Chondrocyte (in vitro differentiated cells): ENCODE data around the gene ZDHHC7. TPM values are rescaled to one million over a fixed set of nuclear protein-coding genes. Genes with fewer than 3 reads are reported as not detected.

Source experiments
- DNase-seq: peaks from one replicate; pipeline ENCODE4 v3.0.0; 2021; ENCODE audit warnings: mixed read lengths, low spot score
- H3K27ac Mint-ChIP-seq: one replicate; pipeline ENCODE4 v1.8.0; 2021; ENCODE audit warnings: mild to moderate bottlenecking, moderate library complexity, mixed read lengths; ENCODE audit not compliant: unreplicated experiment
- H3K27me3 Mint-ChIP-seq: 2 replicates; pipeline ENCODE4 v1.8.0; 2021; ENCODE audit warnings: low read depth, mixed read lengths
- H3K36me3 Mint-ChIP-seq: 2 replicates; pipeline ENCODE4 v1.8.0; 2021; ENCODE audit warnings: low read depth, mixed read lengths
- H3K4me1 Mint-ChIP-seq: 2 replicates; pipeline ENCODE4 v1.8.0; 2021; ENCODE audit warnings: low read depth, mild to moderate bottlenecking, mixed read lengths
- H3K4me3 Mint-ChIP-seq: one replicate; pipeline ENCODE4 v1.8.0; 2021; ENCODE audit warnings: mild to moderate bottlenecking, moderate library complexity, mixed read lengths; ENCODE audit not compliant: unreplicated experiment
- H3K9me3 Mint-ChIP-seq: 2 replicates; pipeline ENCODE4 v1.8.0; 2021; ENCODE audit warnings: low read depth, mixed read lengths
- total RNA-seq: library from RNA; stranded (reverse); gene quantifications from 3 replicates; pipeline ENCODE4 v1.2.1, GENCODE V29; 2021
- TF ChIP-seq, protein P1 (sequence below): fragments of 200-600 bp; sonication (generic); IDR thresholded peaks from 2 replicates; pipeline ENCODE4 v1.5.0; 2021; ENCODE audit warnings: antibody characterized with exemption, mild to moderate bottlenecking, moderate library complexity

ZDHHC7 gene
- total RNA-seq, 1 donor from 2014 or later, result 50.2 TPM

DNA sequence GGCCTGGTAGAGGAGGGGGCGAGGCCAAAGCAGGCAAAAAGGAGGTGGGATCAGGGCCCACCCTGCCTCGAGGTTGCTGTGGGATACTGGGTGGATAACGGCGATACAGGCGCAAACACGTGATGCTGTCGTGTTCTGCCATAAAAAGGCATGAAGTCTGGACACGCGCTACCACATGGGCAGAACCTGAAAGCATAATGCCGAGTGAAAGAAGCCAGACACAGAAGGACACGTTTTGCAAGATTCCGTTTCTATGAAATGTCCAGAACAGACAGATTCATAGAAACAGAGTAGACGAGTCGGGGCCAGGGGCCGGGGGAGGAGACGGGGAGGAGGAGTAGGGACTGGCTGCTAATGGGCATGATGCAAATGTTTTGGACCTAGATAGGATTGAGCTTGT is 43.5 kb downstream of the ZDHHC7 start:
- TF ChIP-seq, protein P1, sequence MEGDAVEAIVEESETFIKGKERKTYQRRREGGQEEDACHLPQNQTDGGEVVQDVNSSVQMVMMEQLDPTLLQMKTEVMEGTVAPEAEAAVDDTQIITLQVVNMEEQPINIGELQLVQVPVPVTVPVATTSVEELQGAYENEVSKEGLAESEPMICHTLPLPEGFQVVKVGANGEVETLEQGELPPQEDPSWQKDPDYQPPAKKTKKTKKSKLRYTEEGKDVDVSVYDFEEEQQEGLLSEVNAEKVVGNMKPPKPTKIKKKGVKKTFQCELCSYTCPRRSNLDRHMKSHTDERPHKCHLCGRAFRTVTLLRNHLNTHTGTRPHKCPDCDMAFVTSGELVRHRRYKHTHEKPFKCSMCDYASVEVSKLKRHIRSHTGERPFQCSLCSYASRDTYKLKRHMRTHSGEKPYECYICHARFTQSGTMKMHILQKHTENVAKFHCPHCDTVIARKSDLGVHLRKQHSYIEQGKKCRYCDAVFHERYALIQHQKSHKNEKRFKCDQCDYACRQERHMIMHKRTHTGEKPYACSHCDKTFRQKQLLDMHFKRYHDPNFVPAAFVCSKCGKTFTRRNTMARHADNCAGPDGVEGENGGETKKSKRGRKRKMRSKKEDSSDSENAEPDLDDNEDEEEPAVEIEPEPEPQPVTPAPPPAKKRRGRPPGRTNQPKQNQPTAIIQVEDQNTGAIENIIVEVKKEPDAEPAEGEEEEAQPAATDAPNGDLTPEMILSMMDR, result no peak
- DNase-seq, result no peak
- no peak overlapping the region for H3K27ac Mint-ChIP-seq
- no peak overlapping the region for H3K4me3 Mint-ChIP-seq
- no peaks in the 10 kb centered on the region for H3K9me3 Mint-ChIP-seq
- peaks cover 5% of the 10 kb centered on the region for H3K27me3 Mint-ChIP-seq
- H3K36me3 Mint-ChIP-seq, result no peaks in the 10 kb centered on the region
- peaks cover 12% of the 10 kb centered on the region for H3K4me1 Mint-ChIP-seq

DNA sequence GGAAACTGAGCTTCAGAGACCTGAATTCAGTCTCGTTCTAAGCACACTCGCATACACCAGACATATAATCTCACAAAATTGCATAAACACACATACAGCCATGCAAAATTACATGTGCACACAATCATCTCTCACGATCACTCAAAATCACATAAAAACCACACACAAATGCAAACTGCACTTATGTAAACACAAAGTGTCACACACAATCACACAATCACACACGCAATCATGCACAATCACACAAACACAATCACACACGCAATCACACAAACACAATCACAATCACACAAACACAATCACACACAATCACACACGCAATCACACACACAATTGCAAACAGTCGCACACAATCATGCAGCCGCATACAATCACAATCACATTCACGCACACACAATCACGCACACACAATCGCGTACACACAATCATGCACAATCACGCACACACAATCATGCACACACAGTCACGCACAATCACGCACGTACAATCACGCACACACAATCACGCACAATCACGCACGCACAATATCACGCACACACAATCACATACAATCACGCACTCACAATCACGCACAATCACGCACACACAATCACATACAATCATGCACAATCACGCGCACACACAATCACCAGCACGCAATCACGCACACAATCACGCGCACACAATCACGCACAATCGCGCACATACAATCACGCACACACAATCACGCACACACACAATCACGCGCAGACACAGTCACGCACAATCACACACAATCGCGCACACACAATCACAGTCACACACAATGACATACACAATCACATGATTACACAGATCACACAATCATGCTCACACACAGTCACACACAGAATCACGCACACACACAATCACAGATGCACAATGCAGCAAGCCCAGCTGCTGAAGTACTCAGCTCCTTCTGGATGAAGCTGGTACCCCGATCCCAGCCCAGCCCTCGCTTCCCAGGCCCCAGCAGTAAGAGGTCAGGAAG is 45.6 kb downstream of the ZDHHC7 start:
- no peak overlapping the region for H3K27ac Mint-ChIP-seq
- H3K9me3 Mint-ChIP-seq, result no peaks in the 10 kb centered on the region
- H3K4me3 Mint-ChIP-seq, result no peak overlapping the region
- peaks cover 4% of the 10 kb centered on the region for H3K4me1 Mint-ChIP-seq
- no peak for DNase-seq
- TF ChIP-seq, protein P1, result no peak
- H3K36me3 Mint-ChIP-seq, result no peaks in the 10 kb centered on the region
- peaks cover 8% of the 10 kb centered on the region for H3K27me3 Mint-ChIP-seq

DNA sequence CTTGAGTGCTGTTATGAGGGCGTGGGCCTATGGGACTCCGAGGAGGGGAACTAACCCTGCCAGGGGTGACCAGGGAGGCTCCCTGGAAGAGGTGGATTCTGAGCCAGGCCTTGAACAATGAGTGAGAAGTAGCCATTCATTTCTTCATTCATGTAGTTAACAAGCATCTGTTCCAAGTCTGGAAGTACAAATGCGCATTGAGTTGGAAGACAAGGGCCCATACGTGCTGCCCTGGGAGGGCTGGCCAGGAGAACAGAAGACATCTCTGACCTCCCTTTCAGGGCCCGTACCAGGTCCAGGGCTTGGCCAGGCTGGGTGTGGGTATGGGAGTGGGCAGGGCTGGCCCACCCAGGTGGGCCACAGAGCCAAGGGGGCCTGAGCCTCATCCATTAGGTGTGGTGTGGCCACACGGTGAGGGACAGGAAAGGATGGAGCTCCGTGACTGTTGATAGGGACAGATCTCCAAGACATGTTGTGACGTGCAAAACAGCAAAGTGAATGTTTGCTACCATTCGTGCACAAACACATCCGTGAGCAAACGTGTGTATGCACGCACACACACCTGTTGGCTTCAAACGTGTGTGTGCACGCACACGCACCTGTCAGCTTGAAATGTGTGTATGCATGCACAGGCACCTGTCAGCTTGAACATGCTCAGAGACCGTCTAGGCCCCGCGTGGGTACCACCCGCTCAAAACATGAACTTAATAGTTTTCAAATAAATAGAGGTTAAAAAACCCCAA is 46.8 kb downstream of the ZDHHC7 start:
- no peaks in the 10 kb centered on the region for H3K36me3 Mint-ChIP-seq
- no peaks in the 10 kb centered on the region for H3K9me3 Mint-ChIP-seq
- H3K27ac Mint-ChIP-seq, result no peak overlapping the region
- TF ChIP-seq, protein P1, result no peak
- H3K27me3 Mint-ChIP-seq, result peaks cover 8% of the 10 kb centered on the region
- H3K4me1 Mint-ChIP-seq, result no peaks in the 10 kb centered on the region
- DNase-seq, result no peak
- H3K4me3 Mint-ChIP-seq, result no peak overlapping the region

DNA sequence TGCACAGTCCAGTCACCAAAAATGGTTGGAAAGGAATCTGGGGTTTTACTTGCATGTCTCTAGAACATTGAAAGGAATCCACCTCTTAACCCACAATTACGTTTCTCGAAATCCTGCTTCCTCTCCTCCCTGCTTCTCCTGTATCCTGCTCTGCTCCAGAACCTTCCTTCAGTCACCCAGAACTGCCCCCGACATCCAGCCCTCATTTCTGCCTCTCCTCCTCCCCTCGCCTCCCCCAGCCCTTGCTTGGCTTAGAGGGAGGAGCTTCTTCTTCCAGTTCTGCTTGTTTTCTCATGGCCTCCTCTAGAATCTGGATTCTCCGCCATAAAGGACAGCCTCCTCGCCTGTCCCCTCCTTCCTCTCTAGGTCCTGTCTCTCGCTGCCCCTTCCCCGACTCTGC is 48.3 kb downstream of the ZDHHC7 start:
- Mint-ChIP-seq H3K9me3 (no peaks in the 10 kb centered on the region), H3K4me1 (no peaks in the 10 kb centered on the region), H3K36me3 (no peaks in the 10 kb centered on the region), H3K4me3 (no peak overlapping the region), H3K27ac (no peak overlapping the region), H3K27me3 (peaks cover 8% of the 10 kb centered on the region)
- DNase-seq, result no peak
- TF ChIP-seq, protein P1, result no peak

DNA sequence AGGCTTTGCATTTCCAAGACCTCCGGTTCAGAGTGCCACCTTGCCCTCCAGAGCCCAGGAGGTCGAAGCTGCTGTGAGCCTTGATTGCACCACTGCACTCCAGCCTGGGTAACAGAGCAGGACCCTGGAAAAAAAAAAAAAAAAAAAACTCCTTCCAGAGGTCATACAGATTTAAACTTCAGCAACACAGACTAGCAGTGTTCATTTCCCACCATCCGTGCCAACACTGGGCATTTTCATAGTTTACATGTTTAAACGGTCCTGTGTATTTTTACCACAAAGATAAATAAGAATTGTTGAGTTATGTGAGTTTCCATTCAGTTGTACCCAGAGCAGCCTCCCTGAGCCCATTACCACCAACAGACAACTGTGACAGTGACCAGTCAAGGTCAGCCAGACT is 50.4 kb downstream of the ZDHHC7 start:
- Mint-ChIP-seq H3K4me3 (no peak overlapping the region), H3K4me1 (no peaks in the 10 kb centered on the region), H3K27me3 (peaks cover 8% of the 10 kb centered on the region), H3K36me3 (no peaks in the 10 kb centered on the region), H3K27ac (no peak overlapping the region), H3K9me3 (no peaks in the 10 kb centered on the region)
- DNase-seq, result no peak
- TF ChIP-seq, protein P1, result no peak
